ENCODE results near the gene TAF1A. TPM values are rescaled to one million over a fixed set of nuclear protein-coding genes. Genes with fewer than 3 reads are reported as not detected.

TAF1A gene
- total RNA-seq, 3 donors from 2014 or later = 3.2 to 10.7 (median 6.9) TPM

GRCh38 chr1:222618880-222619596 lies 29.3 kb upstream of the TAF1A start:
- intact Hi-C loops (cut with DNase I; ENCODE audit: low total_unique reads) = no loop called here
- DNase-seq (ENCODE audit: low spot score in 2 of 2) = no peak
- no peaks in the 10 kb centered on the region for H3K4me1 ChIP-seq
- H3K36me3 ChIP-seq = no peaks in the 10 kb centered on the region
- peak overlapping the region in 1 of 2 donors; percentile 91 for H3K27ac ChIP-seq
- no peaks in the 10 kb centered on the region for H3K27me3 ChIP-seq
- H3K4me3 ChIP-seq = peak overlapping the region; percentile 97 to 99 (median 98)
- TF ChIP-seq CTCF (IDR thresholded peaks at IDR 0.05) (no peak), POLR2A (IDR thresholded peaks at IDR 0.05) (no peak), POLR2AphosphoS5 (IDR thresholded peaks at IDR 0.05) (no peak)
- no peaks in the 10 kb centered on the region for H3K9me3 ChIP-seq

GRCh38 chr1:222618001-222618879 lies 28.5 kb upstream of the TAF1A start, which contains the start of gene MIA3:
Gene MIA3, plus strand, starts transcription at chr1:222618097. Its CDS starts 14 bp downstream, at chr1:222618111.
- H3K4me1 ChIP-seq = no peaks in the 10 kb centered on the region
- intact Hi-C loops (cut with DNase I; ENCODE audit: low total_unique reads) = no loop called here
- H3K4me3 ChIP-seq = peak within 1 kb of the TSS; percentile 97 to 99 (median 98)
- H3K27ac ChIP-seq = peak within 1 kb of the TSS; percentile 91 to 95
- no peaks in the 10 kb centered on the region for H3K36me3 ChIP-seq
- H3K9me3 ChIP-seq = no peaks in the 10 kb centered on the region
- no peak for TF ChIP-seq POLR2AphosphoS5 (IDR thresholded peaks at IDR 0.05)
- peak; percentile 68 to 74 for DNase-seq (ENCODE audit: low spot score in 2 of 2)
- no peaks in the 10 kb centered on the region for H3K27me3 ChIP-seq

- DNase-seq (ENCODE audit: low spot score in 2 of 2) = peak; percentile 87 to 93
- Histone ChIP-seq H3K27me3 (no peaks in the 10 kb centered on the region), H3K36me3 (no peaks in the 10 kb centered on the region), H3K27ac (peak overlapping the region; percentile 83 to 85), H3K4me1 (no peaks in the 10 kb centered on the region), H3K9me3 (no peaks in the 10 kb centered on the region), H3K4me3 (peak overlapping the region; percentile 47 to 99 (median 97))
- TF ChIP-seq POLR2AphosphoS5 (IDR thresholded peaks at IDR 0.05) = peak in 2 of 3 donors; percentile 42 to 66
- TF ChIP-seq POLR2A (IDR thresholded peaks at IDR 0.05) = peak; percentile 46
- no peak for TF ChIP-seq CTCF (IDR thresholded peaks at IDR 0.05)
- intact Hi-C loops (cut with DNase I; ENCODE audit: low total_unique reads) = no loop called here
Observed at GRCh38 chr1:222617367-222617951, 27.7 kb upstream of the TAF1A start.

GRCh38 chr1:222616525-222616924 lies 26.8 kb upstream of the TAF1A start:
- Histone ChIP-seq H3K27me3 (no peaks in the 10 kb centered on the region), H3K9me3 (no peaks in the 10 kb centered on the region), H3K36me3 (no peaks in the 10 kb centered on the region), H3K4me1 (no peaks in the 10 kb centered on the region), H3K27ac (peak overlapping the region in 1 of 2 donors; percentile 85), H3K4me3 (no peak overlapping the region)
- no peak for TF ChIP-seq POLR2A (IDR thresholded peaks at IDR 0.05)
- TF ChIP-seq POLR2AphosphoS5 (IDR thresholded peaks at IDR 0.05) = no peak
- TF ChIP-seq CTCF (IDR thresholded peaks at IDR 0.05) = no peak
- DNase-seq (ENCODE audit: low spot score in 2 of 2) = no peak
- intact Hi-C loops (cut with DNase I; ENCODE audit: low total_unique reads) = no loop called here

- intact Hi-C loops (cut with DNase I; ENCODE audit: low total_unique reads) = no loop called here
- TF ChIP-seq POLR2AphosphoS5 (IDR thresholded peaks at IDR 0.05) (no peak), CTCF (IDR thresholded peaks at IDR 0.05) (no peak), POLR2A (IDR thresholded peaks at IDR 0.05) (no peak)
- Histone ChIP-seq H3K36me3 (no peaks in the 10 kb centered on the region), H3K4me1 (no peaks in the 10 kb centered on the region), H3K27ac (no peak overlapping the region), H3K4me3 (no peak overlapping the region), H3K27me3 (no peaks in the 10 kb centered on the region), H3K9me3 (no peaks in the 10 kb centered on the region)
- DNase-seq (ENCODE audit: low spot score in 2 of 2) = no peak
Observed at GRCh38 chr1:222613627-222614026, 23.9 kb upstream of the TAF1A start.
